HEK293 (cell line): Measurements from ENCODE around the gene CTF1.

Experiments used
- CTCF ChIA-PET: fragments of 350-600 bp; formaldehyde crosslinking; extraction: SDS; loops from one replicate; lab custom pipeline; 2021; ENCODE audit warnings: antibody characterized with exemption; lab: Yijun Ruan, JAX
- POLR2A ChIA-PET: fragments of 300-600 bp; formaldehyde crosslinking; extraction: SDS; loops from one replicate; lab custom pipeline; 2020; ENCODE audit warnings: antibody characterized with exemption, inconsistent platforms; lab: Yijun Ruan, JAX
- H3K27ac ChIP-seq: fragments of 200-500 bp; sonication (Bioruptor generic); 2 replicates; pipeline ENCODE4 v1.5.1; 2014; ENCODE audit warnings: low read depth, low read length, control low read depth, inconsistent platforms; ENCODE audit errors: extremely low read depth
- H3K36me3 ChIP-seq, 2 experiments: fragments of 200-500 bp in 1 of 2; sonication (Bioruptor generic) in 1 of 2; 1 replicate in 1 of 2; 2 replicates in 1 of 2; pipeline ENCODE4 v1.5.1; 2014 to 2017; ENCODE audit warnings: inconsistent platforms in 2 of 2, low read length in 2 of 2; ENCODE audit not compliant: control insufficient read depth in 2 of 2, insufficient read depth in 1 of 2
- H3K4me1 ChIP-seq: fragments of 200-500 bp; sonication (Bioruptor generic); 2 replicates; pipeline ENCODE4 v1.5.1; 2014; ENCODE audit warnings: mild to moderate bottlenecking, low read length, inconsistent platforms; ENCODE audit not compliant: control insufficient read depth, insufficient read depth
- H3K4me3 ChIP-seq: 2 replicates; pipeline ENCODE4 v1.5.1; 2011; ENCODE audit warnings: low read depth, mild to moderate bottlenecking, control low read depth, low read length, moderate library complexity
- H3K9me3 ChIP-seq: fragments of 200-500 bp; sonication (Bioruptor generic); 2 replicates; pipeline ENCODE4 v1.5.1; 2014; ENCODE audit warnings: low read depth, low read length, inconsistent platforms; ENCODE audit not compliant: control insufficient read depth, insufficient read depth
- BCL11B ChIP-seq: fragments of 450-650 bp; formaldehyde crosslinking; IDR thresholded peaks from 2 replicates; pipeline ENCODE4 v1.5.1; 2016; ENCODE audit warnings: low read depth, missing biosample characterization, missing genetic modification characterization
- GLIS2 ChIP-seq: fragments of 450-650 bp; formaldehyde crosslinking; IDR thresholded peaks from 2 replicates; pipeline ENCODE4 v1.5.1; 2016; ENCODE audit warnings: missing biosample characterization, missing genetic modification characterization
- HOXC10 ChIP-seq: sonication (generic); formaldehyde crosslinking; IDR thresholded peaks from 2 replicates; pipeline ENCODE4 v1.8.1; 2023; ENCODE audit warnings: mild to moderate bottlenecking, missing genetic modification reagents
- IKZF3 ChIP-seq: fragments of 450-650 bp; IDR thresholded peaks from 2 replicates; pipeline ENCODE4 v1.5.0; 2018; ENCODE audit warnings: missing biosample characterization, mild to moderate bottlenecking, missing genetic modification characterization, moderate library complexity
- KLF10 ChIP-seq: fragments of 450-650 bp; IDR thresholded peaks from 2 replicates; pipeline ENCODE4 v1.5.1; 2018; ENCODE audit warnings: missing biosample characterization, mild to moderate bottlenecking, missing genetic modification characterization
- KLF16 ChIP-seq: fragments of 450-650 bp; formaldehyde crosslinking; IDR thresholded peaks from 2 replicates; pipeline ENCODE4 v1.5.1; 2017; ENCODE audit warnings: missing biosample characterization, missing genetic modification characterization
- PRDM1 ChIP-seq: fragments of 450-650 bp; formaldehyde crosslinking; IDR thresholded peaks from 2 replicates; pipeline ENCODE4; 2016; ENCODE audit warnings: missing biosample characterization, missing genetic modification characterization
- RBAK ChIP-seq: fragments of 450-650 bp; formaldehyde crosslinking; IDR thresholded peaks from 2 replicates; pipeline ENCODE4 v1.5.1; 2016; ENCODE audit warnings: missing biosample characterization, missing genetic modification characterization
- SCRT1 ChIP-seq: fragments of 450-650 bp; formaldehyde crosslinking; IDR thresholded peaks from 2 replicates; pipeline ENCODE4 v1.5.1; 2016; ENCODE audit warnings: missing biosample characterization, missing genetic modification characterization, borderline replicate concordance
- SCRT2 ChIP-seq: fragments of 450-650 bp; formaldehyde crosslinking; IDR thresholded peaks from 2 replicates; pipeline ENCODE4 v1.5.1; 2016; ENCODE audit warnings: missing biosample characterization, missing genetic modification characterization
- SP7 ChIP-seq: fragments of 450-650 bp; formaldehyde crosslinking; IDR thresholded peaks from 2 replicates; pipeline ENCODE4 v1.5.1; 2016; ENCODE audit warnings: missing biosample characterization, missing genetic modification characterization
- TRIM28 ChIP-seq: IDR thresholded peaks from 2 replicates; pipeline ENCODE4 v1.6.1; 2011; ENCODE audit warnings: low read length, control low read depth, borderline replicate concordance
- WT1 ChIP-seq: fragments of 450-650 bp; formaldehyde crosslinking; IDR thresholded peaks from 2 replicates; pipeline ENCODE4 v1.5.1; 2016; ENCODE audit warnings: missing biosample characterization, missing genetic modification characterization
- ZBTB20 ChIP-seq: fragments of 450-650 bp; formaldehyde crosslinking; IDR thresholded peaks from 2 replicates; pipeline ENCODE4 v1.5.1; 2016; ENCODE audit warnings: missing biosample characterization, missing genetic modification characterization
- ZBTB7A ChIP-seq: fragments of 450-650 bp; formaldehyde crosslinking; IDR thresholded peaks from 2 replicates; pipeline ENCODE4 v1.5.1; 2016; ENCODE audit warnings: low read depth, missing biosample characterization, missing genetic modification characterization
- ZEB2 ChIP-seq: fragments of 450-650 bp; formaldehyde crosslinking; IDR thresholded peaks from 2 replicates; pipeline ENCODE4 v1.5.1; 2016; ENCODE audit warnings: missing biosample characterization, missing genetic modification characterization
- ZFHX2 ChIP-seq: fragments of 450-650 bp; formaldehyde crosslinking; conservative IDR thresholded peaks from 2 replicates; pipeline ENCODE4 v1.5.1; 2016; ENCODE audit warnings: missing biosample characterization, missing genetic modification characterization
- ZFP3 ChIP-seq: fragments of 450-650 bp; formaldehyde crosslinking; IDR thresholded peaks from 2 replicates; pipeline ENCODE4 v1.5.1; 2016; ENCODE audit warnings: low read depth, missing biosample characterization, missing genetic modification characterization
- ZFP69B ChIP-seq: fragments of 450-650 bp; formaldehyde crosslinking; IDR thresholded peaks from 2 replicates; pipeline ENCODE4 v1.5.1; 2016; ENCODE audit warnings: missing biosample characterization, missing genetic modification characterization
- ZIC2 ChIP-seq: fragments of 450-650 bp; formaldehyde crosslinking; IDR thresholded peaks from 2 replicates; pipeline ENCODE4 v1.5.1; 2016; ENCODE audit warnings: missing biosample characterization, missing genetic modification characterization
- ZNF10 ChIP-seq: fragments of 450-650 bp; formaldehyde crosslinking; IDR thresholded peaks from 2 replicates; pipeline ENCODE4 v1.5.1; 2017; ENCODE audit warnings: missing biosample characterization, missing genetic modification characterization
- ZNF239 ChIP-seq: fragments of 450-650 bp; formaldehyde crosslinking; IDR thresholded peaks from 2 replicates; pipeline ENCODE4 v1.5.1; 2016; ENCODE audit warnings: missing biosample characterization, missing genetic modification characterization
- ZNF341 ChIP-seq: fragments of 450-650 bp; formaldehyde crosslinking; IDR thresholded peaks from 2 replicates; pipeline ENCODE4; 2016; ENCODE audit warnings: low read depth, missing biosample characterization, missing genetic modification characterization
- ZNF362 ChIP-seq: fragments of 450-650 bp; formaldehyde crosslinking; IDR thresholded peaks from 2 replicates; pipeline ENCODE4 v1.5.1; 2016; ENCODE audit warnings: missing biosample characterization, missing genetic modification characterization
- ZNF366 ChIP-seq: fragments of 450-650 bp; formaldehyde crosslinking; conservative IDR thresholded peaks from 2 replicates; pipeline ENCODE4 v1.5.1; 2016; ENCODE audit warnings: missing biosample characterization, missing genetic modification characterization
- ZNF48 ChIP-seq: fragments of 450-650 bp; formaldehyde crosslinking; IDR thresholded peaks from 2 replicates; pipeline ENCODE4 v1.5.1; 2016; ENCODE audit warnings: missing biosample characterization, missing genetic modification characterization
- ZNF580 ChIP-seq: fragments of 450-650 bp; formaldehyde crosslinking; IDR thresholded peaks from 2 replicates; pipeline ENCODE4 v1.5.1; 2016; ENCODE audit warnings: missing biosample characterization, missing genetic modification characterization
- ZNF600 ChIP-seq: fragments of 450-650 bp; formaldehyde crosslinking; IDR thresholded peaks from 2 replicates; pipeline ENCODE4 v1.5.1; 2016; ENCODE audit warnings: missing biosample characterization, missing genetic modification characterization
- ZNF629 ChIP-seq: fragments of 450-650 bp; formaldehyde crosslinking; IDR thresholded peaks from 2 replicates; pipeline ENCODE4 v1.5.1; 2017; ENCODE audit warnings: missing biosample characterization, missing genetic modification characterization
- ZNF747 ChIP-seq: fragments of 450-650 bp; formaldehyde crosslinking; IDR thresholded peaks from 2 replicates; pipeline ENCODE4 v1.5.1; 2016; ENCODE audit warnings: missing biosample characterization, missing genetic modification characterization
- TF ChIP-seq, protein P1 (sequence below): fragments of 450-650 bp; formaldehyde crosslinking; IDR thresholded peaks from 2 replicates; pipeline ENCODE4 v1.5.1; 2016; ENCODE audit warnings: missing biosample characterization, missing genetic modification characterization
- TF ChIP-seq, protein P2 (sequence below): fragments of 450-650 bp; formaldehyde crosslinking; IDR thresholded peaks from 2 replicates; pipeline ENCODE4 v1.5.1; 2016; ENCODE audit warnings: missing biosample characterization, missing genetic modification characterization

Gene CTF1

GRCh38 chr16:30949650-30950515 lies 53.5 kb downstream of the CTF1 start:
- H3K36me3 ChIP-seq: peaks cover 4 to 19% of the 10 kb centered on the region in 2 experiments; a peak in 2 of 3 replicates
- peak overlapping the region; percentile 45; the same call in 1 of the 2 replicates for H3K27ac ChIP-seq
- peaks cover 2% of the 10 kb centered on the region; the same call in 1 of the 2 replicates for H3K4me1 ChIP-seq
- no peaks in the 10 kb centered on the region for H3K9me3 ChIP-seq
- ChIA-PET CTCF (interaction anchor here (0.8 to 1.5 kb wide), 4 partner anchors 9 to 88 kb away, joined by 3 to 6 read pairs (median 4); no protein-coding TSS in a partner anchor), POLR2A (interaction anchor here (0.6 to 1.2 kb wide), 6 partner anchors 9 to 763 kb away, joined by 3 to 4 read pairs (median 3); partner anchors contain the start of gene KAT8)
- peak overlapping the region; percentile 69 for H3K4me3 ChIP-seq
- TF ChIP-seq, protein P1, sequence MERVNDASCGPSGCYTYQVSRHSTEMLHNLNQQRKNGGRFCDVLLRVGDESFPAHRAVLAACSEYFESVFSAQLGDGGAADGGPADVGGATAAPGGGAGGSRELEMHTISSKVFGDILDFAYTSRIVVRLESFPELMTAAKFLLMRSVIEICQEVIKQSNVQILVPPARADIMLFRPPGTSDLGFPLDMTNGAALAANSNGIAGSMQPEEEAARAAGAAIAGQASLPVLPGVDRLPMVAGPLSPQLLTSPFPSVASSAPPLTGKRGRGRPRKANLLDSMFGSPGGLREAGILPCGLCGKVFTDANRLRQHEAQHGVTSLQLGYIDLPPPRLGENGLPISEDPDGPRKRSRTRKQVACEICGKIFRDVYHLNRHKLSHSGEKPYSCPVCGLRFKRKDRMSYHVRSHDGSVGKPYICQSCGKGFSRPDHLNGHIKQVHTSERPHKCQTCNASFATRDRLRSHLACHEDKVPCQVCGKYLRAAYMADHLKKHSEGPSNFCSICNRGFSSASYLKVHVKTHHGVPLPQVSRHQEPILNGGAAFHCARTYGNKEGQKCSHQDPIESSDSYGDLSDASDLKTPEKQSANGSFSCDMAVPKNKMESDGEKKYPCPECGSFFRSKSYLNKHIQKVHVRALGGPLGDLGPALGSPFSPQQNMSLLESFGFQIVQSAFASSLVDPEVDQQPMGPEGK (tag by site-specific recombination): peak; percentile 52
- TF ChIP-seq RBAK (no peak), HOXC10 (0 out of 2 replicates have a peak, but pooled peaks have one; percentile 70), KLF10 (no peak), ZNF362 (tag by site-specific recombination) (no peak), TRIM28 (0 out of 2 replicates have a peak, but pooled peaks have one; percentile 21), PRDM1 (tag by site-specific recombination) (0 out of 2 replicates have a peak, but pooled peaks have one; percentile 32), ZBTB20 (tag by site-specific recombination) (peak; percentile 31; the same call in 1 of the 2 replicates), IKZF3 (tag by site-specific recombination) (0 out of 2 replicates have a peak, but pooled peaks have one; percentile 34), ZFP3 (tag by site-specific recombination) (no peak), WT1 (tag by site-specific recombination) (0 out of 2 replicates have a peak, but pooled peaks have one; percentile 26), ZNF366 (tag by site-specific recombination) (peak; percentile 85), ZFP69B (0 out of 2 replicates have a peak, but pooled peaks have one; percentile 58), ZNF10 (0 out of 2 replicates have a peak, but pooled peaks have one; percentile 17), ZNF580 (no peak), KLF16 (0 out of 2 replicates have a peak, but pooled peaks have one; percentile 30), ZEB2 (tag by site-specific recombination) (peak; percentile 37; the same call in 1 of the 2 replicates), GLIS2 (peak; percentile 32; the same call in 1 of the 2 replicates), SCRT1 (tag by site-specific recombination) (peak; percentile 99), ZNF48 (no peak), SCRT2 (tag by site-specific recombination) (peak; percentile 100), SP7 (tag by site-specific recombination) (peak; percentile 80), ZNF239 (tag by site-specific recombination) (no peak), ZIC2 (tag by site-specific recombination) (peak; percentile 99), ZBTB7A (tag by site-specific recombination) (0 out of 2 replicates have a peak, but pooled peaks have one; percentile 51), BCL11B (tag by site-specific recombination) (peak; percentile 12; the same call in 1 of the 2 replicates), ZNF629 (tag by site-specific recombination) (peak; percentile 20; the same call in 1 of the 2 replicates), ZNF747 (tag by site-specific recombination) (no peak), ZFHX2 (tag by site-specific recombination) (no peak), ZNF600 (tag by site-specific recombination) (peak; percentile 78), ZNF341 (tag by site-specific recombination) (0 out of 2 replicates have a peak, but pooled peaks have one; percentile 30)
- TF ChIP-seq, protein P2, sequence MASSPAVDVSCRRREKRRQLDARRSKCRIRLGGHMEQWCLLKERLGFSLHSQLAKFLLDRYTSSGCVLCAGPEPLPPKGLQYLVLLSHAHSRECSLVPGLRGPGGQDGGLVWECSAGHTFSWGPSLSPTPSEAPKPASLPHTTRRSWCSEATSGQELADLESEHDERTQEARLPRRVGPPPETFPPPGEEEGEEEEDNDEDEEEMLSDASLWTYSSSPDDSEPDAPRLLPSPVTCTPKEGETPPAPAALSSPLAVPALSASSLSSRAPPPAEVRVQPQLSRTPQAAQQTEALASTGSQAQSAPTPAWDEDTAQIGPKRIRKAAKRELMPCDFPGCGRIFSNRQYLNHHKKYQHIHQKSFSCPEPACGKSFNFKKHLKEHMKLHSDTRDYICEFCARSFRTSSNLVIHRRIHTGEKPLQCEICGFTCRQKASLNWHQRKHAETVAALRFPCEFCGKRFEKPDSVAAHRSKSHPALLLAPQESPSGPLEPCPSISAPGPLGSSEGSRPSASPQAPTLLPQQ (tag by site-specific recombination): peak; percentile 54; the same call in 1 of the 2 replicates
